GM12801 (cell line): Measurements from ENCODE around the gene CEP112.

ENCODE experiments used
- CTCF ChIP-seq: IDR thresholded peaks from one replicate; pipeline ENCODE4 v1.5.1; 2011; ENCODE audit warnings: control low read depth; ENCODE audit not compliant: insufficient read length; ENCODE audit errors: extremely low read depth

CEP112 gene

GRCh38 chr17:65916425-65916824 lies 275.5 kb downstream of the CEP112 start:
- no peak for TF ChIP-seq CTCF

GRCh38 chr17:65914784-65915342 lies 277.1 kb downstream of the CEP112 start:
- TF ChIP-seq CTCF = no peak

GRCh38 chr17:65913326-65913850 lies 278.5 kb downstream of the CEP112 start:
- TF ChIP-seq CTCF = no peak

GRCh38 chr17:65910836-65911235 lies 281.1 kb downstream of the CEP112 start:
- no peak for TF ChIP-seq CTCF

GRCh38 chr17:65902831-65903522 lies 289.0 kb downstream of the CEP112 start:
- TF ChIP-seq CTCF = no peak

- no peak for TF ChIP-seq CTCF
These were observed 289.8 kb downstream of the CEP112 start for GRCh38 chr17:65902155-65902554.

- TF ChIP-seq CTCF = no peak
These were observed 290.5 kb downstream of the CEP112 start for GRCh38 chr17:65901394-65901793.
